Upper lobe of left lung (tissue), 6 donors: Measurements from ENCODE around the gene DLGAP1. TPM values are rescaled to one million over a fixed set of nuclear protein-coding genes. Genes with fewer than 3 reads are reported as not detected.

Experiments used
- ATAC-seq, 2 donors: fragments of 200-7000 bp; cut with Tn5 transposase; one replicate each; pipeline ENCODE4 v1.9.1; 2022; ENCODE audit warnings: mild to moderate bottlenecking in 2 of 2, moderate library complexity in 2 of 2; ENCODE audit not compliant: low FRiP score in 2 of 2
- DNase-seq, 2 donors: peaks; one replicate each; pipeline ENCODE4 v3.0.0-alpha.2; 2019 to 2020
- H3K27ac ChIP-seq, 4 donors: fragments of 200-600 bp; sonication (generic); one replicate each; pipeline ENCODE4 v1.5.1; 2016 to 2019
- H3K27me3 ChIP-seq, 4 donors: fragments of 200-600 bp; sonication (generic); one replicate each; pipeline ENCODE4 v1.5.1; 2017 to 2019
- H3K36me3 ChIP-seq, 4 donors: fragments of 200-600 bp; sonication (generic); one replicate each; pipeline ENCODE4 v1.5.1; 2016 to 2019
- H3K4me1 ChIP-seq, 4 donors: fragments of 200-600 bp; sonication (generic); one replicate each; pipeline ENCODE4 v1.5.1; 2018 to 2019
- H3K4me3 ChIP-seq, 4 donors: fragments of 200-600 bp; sonication (generic); one replicate each; pipeline ENCODE4 v1.5.1; 2017 to 2019; ENCODE audit warnings: mild to moderate bottlenecking in 2 of 4, moderate library complexity in 1 of 4
- H3K9me3 ChIP-seq, 4 donors: fragments of 200-600 bp; sonication (generic); one replicate each; pipeline ENCODE4 v1.5.1; 2018 to 2019
- CTCF ChIP-seq, 6 experiments: fragments of 450-650 bp in 4 of 6; fragments of 200-600 bp in 2 of 6; sonication (generic) in 2 of 6; IDR thresholded peaks; one replicate each; pipeline ENCODE4 v1.5.1; 2016 to 2019; ENCODE audit warnings: antibody characterized with exemption in 6 of 6
- EP300 ChIP-seq, 4 donors: sonication (generic); formaldehyde crosslinking; IDR thresholded peaks; one replicate each; pipeline ENCODE4 v1.5.1; 2017; ENCODE audit warnings: antibody characterized with exemption in 4 of 4, control low read depth in 2 of 4
- POLR2A ChIP-seq, 4 donors: fragments of 450-650 bp; IDR thresholded peaks; one replicate each; pipeline ENCODE4 v1.5.1; 2016 to 2017; ENCODE audit warnings: antibody characterized with exemption in 4 of 4, mild to moderate bottlenecking in 2 of 4
- POLR2AphosphoS5 ChIP-seq, 2 donors: sonication (generic); formaldehyde crosslinking; IDR thresholded peaks; one replicate each; pipeline ENCODE4 v1.5.1; 2017; ENCODE audit warnings: antibody characterized with exemption in 2 of 2
- WGBS, 2 donors: methylation state at CpG; one replicate each; pipeline ENCODE4 v1.1.5; 2017 to 2018; 5-methylcytosine and 5-hydroxymethylcytosine counted together
- total RNA-seq, 6 donors: library from RNA; depleted of rRNA in 4 of 6; stranded (reverse); fragments of >200 nt in 4 of 6; gene quantifications; one replicate each; pipeline versions ENCODE4 v1.1.0 to v1.2.1, GENCODE V29; 2016 to 2021
- donor health status: DM: no; HTN: no; CAD: no; lungs with moderate emphysema.
- donor health status: DM: no; HTN: yes; CAD: no; lungs with severe emphysema.

DLGAP1 gene
- total RNA-seq, 6 donors from 2014 or later = 2.1 to 4.6 (median 3.6) TPM

DNA sequence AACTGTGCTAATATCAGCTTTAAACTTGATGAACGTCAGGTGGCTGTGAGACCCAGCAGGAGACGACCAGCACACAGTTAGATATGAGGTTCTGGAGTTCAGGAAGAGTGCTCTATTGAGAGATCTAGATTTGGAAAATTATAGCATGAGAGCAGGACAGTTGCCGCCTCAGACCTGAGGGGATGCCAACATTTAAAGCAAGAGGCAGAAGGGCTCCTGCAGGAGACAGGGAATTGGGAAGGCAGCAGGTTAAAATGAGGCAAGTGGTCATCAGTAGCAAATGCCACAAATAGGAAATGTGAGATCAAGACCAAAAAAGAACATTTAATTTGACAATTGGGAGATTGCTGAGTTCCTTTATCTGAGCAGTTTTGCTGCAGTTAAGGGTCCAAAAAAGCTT is 533.3 kb downstream of the DLGAP1 start:
- no peaks in the 10 kb centered on the region for H3K27me3 ChIP-seq
- WGBS, 2 donors = 89 to 92% methylated on average over 3 of the region's 3 CpGs
- DNase-seq = no peak
- no peak overlapping the region for H3K4me3 ChIP-seq
- H3K27ac ChIP-seq = no peak overlapping the region
- ATAC-seq = no peak
- no peaks in the 10 kb centered on the region for H3K4me1 ChIP-seq
- H3K9me3 ChIP-seq = no peaks in the 10 kb centered on the region
- H3K36me3 ChIP-seq = no peaks in the 10 kb centered on the region
- TF ChIP-seq POLR2AphosphoS5 (IDR thresholded peaks at IDR 0.05) (no peak), EP300 (IDR thresholded peaks at IDR 0.05) (no peak), POLR2A (IDR thresholded peaks at IDR 0.05) (no peak), CTCF (IDR thresholded peaks at IDR 0.05) (no peak)

- WGBS, 2 donors = 86% methylated on average over 2 of the region's 2 CpGs
- no peak overlapping the region for H3K4me3 ChIP-seq
- DNase-seq (no peak), ATAC-seq (no peak)
- TF ChIP-seq POLR2AphosphoS5 (IDR thresholded peaks at IDR 0.05) (no peak), EP300 (IDR thresholded peaks at IDR 0.05) (no peak), CTCF (IDR thresholded peaks at IDR 0.05) (no peak), POLR2A (IDR thresholded peaks at IDR 0.05) (no peak)
- no peaks in the 10 kb centered on the region for H3K36me3 ChIP-seq
- H3K27ac ChIP-seq = no peak overlapping the region
- H3K4me1 ChIP-seq = no peaks in the 10 kb centered on the region
- no peaks in the 10 kb centered on the region for H3K27me3 ChIP-seq
- no peaks in the 10 kb centered on the region for H3K9me3 ChIP-seq
Measured at GRCh38 chr18:3920832-3921231, 534.3 kb downstream of the DLGAP1 start.

DNA sequence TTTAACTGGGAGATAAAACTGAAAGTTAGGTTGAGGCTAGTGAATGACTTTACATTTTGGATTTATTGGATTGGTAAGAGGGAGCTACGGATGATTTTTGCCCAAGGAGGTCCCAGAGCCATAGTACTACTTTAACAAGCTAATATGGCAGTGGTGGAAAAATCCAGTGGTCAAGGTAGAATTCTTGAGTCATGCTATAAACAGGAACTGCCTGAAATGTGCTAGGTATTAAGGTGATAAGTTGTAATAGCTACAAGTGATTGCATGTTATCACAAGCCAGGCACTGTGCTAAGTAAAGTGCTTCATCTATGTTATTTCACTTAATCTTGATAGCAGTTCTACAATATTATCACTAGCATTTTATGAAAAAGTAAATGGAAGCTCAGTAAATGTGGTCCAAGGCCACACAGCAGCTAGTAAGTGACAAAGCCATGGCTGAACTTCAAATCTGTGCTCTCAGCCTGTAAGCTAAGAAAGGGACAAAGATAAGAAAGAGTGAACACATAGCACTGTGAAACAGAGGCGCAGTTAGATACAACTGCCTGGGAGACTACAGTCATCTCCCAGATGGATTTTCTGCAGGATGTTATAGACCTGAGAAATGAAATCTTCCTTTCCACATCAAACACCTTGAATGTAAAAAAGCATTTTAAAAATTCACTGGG is 535.6 kb downstream of the DLGAP1 start:
- Histone ChIP-seq H3K27ac (no peak overlapping the region), H3K27me3 (no peaks in the 10 kb centered on the region), H3K4me3 (no peak overlapping the region), H3K9me3 (no peaks in the 10 kb centered on the region), H3K4me1 (no peaks in the 10 kb centered on the region), H3K36me3 (no peaks in the 10 kb centered on the region)
- WGBS, 2 donors = 96% methylated on average over 2 of the region's 2 CpGs
- DNase-seq (no peak), ATAC-seq (no peak)
- TF ChIP-seq POLR2AphosphoS5 (IDR thresholded peaks at IDR 0.05) (no peak), POLR2A (IDR thresholded peaks at IDR 0.05) (no peak), EP300 (IDR thresholded peaks at IDR 0.05) (no peak), CTCF (IDR thresholded peaks at IDR 0.05) (no peak)

GRCh38 chr18:3916082-3916481 is 539.0 kb downstream of the DLGAP1 start:
- no peak for ATAC-seq
- WGBS, 2 donors = 72 to 73% methylated on average over 7 of the region's 7 CpGs

More at GRCh38 chr18:3916082-3916481, 539.0 kb downstream of the DLGAP1 start:
- no peaks in the 10 kb centered on the region for H3K36me3 ChIP-seq
- DNase-seq = no peak
- H3K4me3 ChIP-seq = no peak overlapping the region
- TF ChIP-seq POLR2AphosphoS5 (IDR thresholded peaks at IDR 0.05) = no peak
- no peak for TF ChIP-seq CTCF (IDR thresholded peaks at IDR 0.05)
- no peak for TF ChIP-seq EP300 (IDR thresholded peaks at IDR 0.05)
- TF ChIP-seq POLR2A (IDR thresholded peaks at IDR 0.05) = no peak
- no peaks in the 10 kb centered on the region for H3K9me3 ChIP-seq
- no peaks in the 10 kb centered on the region for H3K4me1 ChIP-seq
- H3K27ac ChIP-seq = no peak overlapping the region
- H3K27me3 ChIP-seq = no peaks in the 10 kb centered on the region
